Medulla oblongata (tissue), 1 donor: ENCODE data around the gene CCDC69.
"Not testable (repeated sequence)": the region's sequence is repeated elsewhere in the genome, so short reads cannot be mapped to it uniquely, and the experiment has no call there.

Experiments used
- DNase-seq: peaks from one replicate; pipeline ENCODE4 v3.0.0-alpha.2; 2015; ENCODE audit errors: extremely low spot score

Gene CCDC69

DNA sequence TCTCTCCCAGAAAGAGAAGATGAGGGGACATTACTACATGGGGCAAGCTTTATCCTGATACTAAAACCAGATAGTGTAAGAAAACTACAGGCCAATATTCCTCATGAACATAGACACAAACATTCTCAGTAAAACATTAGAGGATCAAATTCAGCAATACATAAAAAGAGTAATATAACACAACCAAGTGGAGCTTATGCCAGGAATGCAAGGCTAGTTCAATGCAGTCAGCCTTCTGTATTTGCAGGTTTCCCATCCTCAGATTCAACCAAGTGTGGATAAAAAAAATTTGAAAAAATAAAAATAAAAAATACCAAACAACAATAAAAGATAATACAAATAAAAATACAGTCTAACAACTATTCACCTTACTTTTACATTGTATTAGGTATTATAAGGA lies 31.3 kb downstream of the CCDC69 start:
- no peak for DNase-seq

DNA sequence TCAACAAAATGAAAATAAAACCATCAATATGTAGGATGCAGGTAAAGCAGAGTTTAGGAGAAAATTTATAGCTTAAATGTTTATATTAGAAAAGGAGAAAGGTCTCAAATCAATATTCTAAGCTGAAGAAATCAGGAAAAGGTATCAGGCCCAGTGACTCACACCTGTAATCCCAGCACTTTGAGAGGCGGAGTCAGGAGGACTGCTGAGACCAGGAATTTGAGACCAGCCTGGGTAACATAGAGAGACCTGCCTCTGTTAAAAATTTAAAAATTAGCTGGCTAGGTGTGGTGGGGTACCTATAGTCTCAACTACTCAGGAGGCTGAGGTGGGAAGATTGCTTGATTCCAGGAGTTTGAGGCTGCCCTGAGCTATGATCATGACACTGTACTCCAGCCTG lies 32.2 kb downstream of the CCDC69 start:
- DNase-seq, result no peak

DNA sequence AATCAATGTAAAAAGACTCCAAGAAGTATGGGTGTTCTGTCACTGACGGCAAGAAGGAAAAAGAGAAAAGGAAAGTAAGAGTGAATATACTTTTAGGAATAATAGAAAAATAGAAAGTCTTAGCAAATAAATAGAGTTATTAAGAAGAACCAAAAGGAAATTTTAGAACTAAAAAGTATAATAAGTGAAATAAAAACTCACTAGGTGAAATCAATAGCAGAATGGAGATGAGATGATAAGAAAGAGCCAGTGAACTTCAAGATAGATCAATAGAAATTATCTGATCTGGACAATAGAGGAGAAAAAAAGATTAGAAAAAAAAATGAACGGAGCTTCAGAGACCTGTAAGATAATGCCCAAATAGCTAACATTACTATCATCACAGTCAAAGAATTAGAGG lies 34.7 kb downstream of the CCDC69 start:
- DNase-seq, result no peak

DNA sequence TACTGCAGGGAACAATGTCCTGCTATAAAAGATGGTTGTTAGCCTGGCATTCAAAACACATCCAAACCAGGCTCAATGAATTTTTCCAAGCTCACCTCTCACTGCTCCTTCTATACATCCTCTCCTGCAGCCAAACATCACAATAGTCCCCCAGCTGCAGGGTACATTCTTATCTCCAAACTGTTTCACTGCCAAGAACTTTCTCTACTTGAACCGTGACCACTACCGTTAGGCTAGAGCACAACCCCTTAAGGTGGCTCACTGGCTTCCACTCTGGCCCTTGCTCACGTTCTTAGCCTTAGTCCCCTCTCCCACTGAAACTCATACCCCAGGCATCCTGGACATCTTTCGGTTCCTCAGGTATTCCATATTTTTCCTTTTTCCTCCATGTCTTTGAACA lies 37.4 kb downstream of the CCDC69 start:
- DNase-seq, result no peak

DNA sequence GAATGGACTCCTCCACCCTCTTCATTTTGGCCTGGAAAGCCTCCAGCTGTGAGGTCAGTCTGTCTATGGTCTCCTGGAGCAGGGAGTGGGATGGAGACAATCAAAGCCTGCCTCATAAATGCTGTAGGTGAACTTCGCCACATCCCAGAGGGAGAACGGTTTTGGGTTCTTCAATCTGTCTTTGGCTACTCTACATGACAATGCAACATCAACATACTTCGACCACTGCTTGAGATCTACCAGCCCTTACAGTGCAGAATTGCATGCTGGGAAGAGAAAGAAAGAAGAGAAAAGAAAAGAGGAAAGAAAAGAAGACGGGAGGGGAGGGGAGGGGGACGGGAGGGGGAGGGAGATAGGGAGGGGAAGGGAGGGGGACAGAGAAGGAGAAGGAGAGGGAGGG lies 37.8 kb downstream of the CCDC69 start:
- no peak for DNase-seq

DNA sequence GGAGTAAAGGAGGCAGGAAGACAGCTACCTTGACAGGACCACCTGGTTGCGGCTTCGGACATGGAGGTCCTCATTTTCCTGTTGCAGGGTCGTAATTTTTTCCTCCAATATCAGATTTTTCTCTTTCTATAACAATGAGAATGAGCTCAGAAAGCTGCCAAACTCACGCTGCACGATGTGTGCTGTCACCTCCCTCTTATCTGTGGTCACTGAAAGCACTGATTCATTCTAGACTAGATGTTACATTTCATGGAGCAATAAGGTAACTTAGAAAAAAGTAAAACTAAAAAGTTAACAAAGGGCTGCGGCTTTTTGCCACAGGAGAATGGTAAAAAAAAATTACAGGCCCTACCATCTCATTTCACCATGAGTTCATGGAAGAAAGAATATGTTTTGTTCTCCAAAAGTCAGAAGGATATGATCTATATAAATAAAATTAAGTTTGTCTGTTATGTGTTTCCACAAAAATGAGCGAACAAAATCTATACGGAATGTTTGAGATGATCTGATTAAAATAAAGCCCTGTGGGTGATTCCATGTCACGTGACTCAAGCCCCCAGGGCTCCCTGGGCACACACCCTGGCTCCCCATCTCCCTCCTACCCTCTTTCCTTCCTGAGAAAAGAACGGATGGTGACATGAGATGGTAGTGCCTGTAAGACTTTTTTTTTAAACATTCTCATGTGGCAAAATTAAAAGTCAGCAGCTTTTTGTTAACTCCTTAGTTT lies 39.4 kb downstream of the CCDC69 start:
- no peak for DNase-seq

DNA sequence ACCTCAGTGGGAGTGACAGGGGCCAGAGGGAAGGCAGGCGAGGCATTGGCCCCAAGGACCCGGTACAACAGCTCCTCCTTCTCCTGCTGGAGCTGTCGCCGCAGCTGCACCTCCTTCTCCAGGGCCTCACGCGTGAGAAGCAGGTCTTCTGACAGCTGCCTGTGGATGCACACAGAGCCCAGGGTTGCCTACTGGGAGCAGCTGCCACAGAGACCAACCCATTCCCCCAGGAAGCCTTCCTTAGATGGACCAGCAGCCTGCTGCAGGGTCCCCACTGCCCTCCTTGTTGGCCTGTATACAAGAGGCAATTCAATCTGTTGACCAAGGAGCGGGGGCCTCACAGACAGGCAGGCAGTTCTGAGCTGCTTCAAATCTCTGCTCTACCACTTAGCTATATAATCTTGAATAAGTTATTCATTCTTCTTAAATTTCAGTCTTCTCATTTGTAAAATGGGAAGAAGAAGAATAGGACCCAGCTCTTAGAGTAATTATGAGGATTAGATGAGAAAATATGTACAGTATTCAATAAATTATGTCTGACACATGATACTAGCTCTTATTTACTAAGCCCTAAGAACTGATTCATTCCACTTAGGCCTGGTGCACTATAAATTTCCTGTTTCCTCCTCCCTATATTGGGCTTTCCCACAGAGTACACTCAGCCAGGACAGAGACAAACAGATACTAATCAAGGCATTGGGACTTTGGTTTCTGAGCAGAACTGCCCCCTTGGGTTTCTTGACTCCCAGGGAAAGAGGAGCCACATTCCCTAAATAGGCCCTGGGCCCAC lies 40.2 kb downstream of the CCDC69 start:
- no peak for DNase-seq

DNA sequence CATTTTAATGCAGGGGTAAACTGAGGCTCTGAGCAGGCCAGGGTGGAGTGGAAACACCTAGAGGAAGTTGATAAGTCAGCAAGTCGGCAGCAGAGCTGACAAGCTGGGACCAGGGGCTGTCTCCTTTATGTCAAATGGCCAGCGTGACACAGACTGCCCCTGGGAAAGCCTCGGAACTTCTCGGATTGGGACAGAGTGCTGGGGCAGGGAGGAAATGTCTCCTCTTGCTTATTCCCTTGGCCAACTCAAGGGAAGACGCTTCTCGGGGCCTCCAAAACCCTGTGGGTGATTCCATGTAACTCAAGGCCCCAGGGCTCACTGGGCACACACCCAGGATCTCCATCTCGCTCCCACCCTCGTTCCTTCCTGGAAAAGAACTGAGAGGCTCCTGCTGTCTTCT lies 40.9 kb downstream of the CCDC69 start:
- DNase-seq, result no peak

DNA sequence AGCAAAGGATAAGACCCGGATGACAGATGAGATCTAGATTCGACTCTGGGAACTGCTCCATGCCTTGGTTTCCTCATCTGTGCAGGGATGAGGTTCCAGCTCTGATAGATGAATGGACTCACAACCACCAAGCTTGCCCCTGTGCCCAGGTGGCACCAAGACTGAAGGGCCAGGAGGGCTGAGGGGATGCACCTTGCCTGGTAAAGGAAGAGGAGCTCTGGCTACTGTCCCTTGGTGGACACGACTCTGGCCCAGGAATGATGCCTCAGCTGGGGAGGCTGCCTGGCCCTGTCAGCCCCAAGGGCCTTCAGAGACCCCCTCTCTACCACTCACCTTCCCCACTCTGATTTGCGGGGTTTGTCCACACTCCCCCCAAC lies 41.4 kb downstream of the CCDC69 start:
- no peak for DNase-seq

DNA sequence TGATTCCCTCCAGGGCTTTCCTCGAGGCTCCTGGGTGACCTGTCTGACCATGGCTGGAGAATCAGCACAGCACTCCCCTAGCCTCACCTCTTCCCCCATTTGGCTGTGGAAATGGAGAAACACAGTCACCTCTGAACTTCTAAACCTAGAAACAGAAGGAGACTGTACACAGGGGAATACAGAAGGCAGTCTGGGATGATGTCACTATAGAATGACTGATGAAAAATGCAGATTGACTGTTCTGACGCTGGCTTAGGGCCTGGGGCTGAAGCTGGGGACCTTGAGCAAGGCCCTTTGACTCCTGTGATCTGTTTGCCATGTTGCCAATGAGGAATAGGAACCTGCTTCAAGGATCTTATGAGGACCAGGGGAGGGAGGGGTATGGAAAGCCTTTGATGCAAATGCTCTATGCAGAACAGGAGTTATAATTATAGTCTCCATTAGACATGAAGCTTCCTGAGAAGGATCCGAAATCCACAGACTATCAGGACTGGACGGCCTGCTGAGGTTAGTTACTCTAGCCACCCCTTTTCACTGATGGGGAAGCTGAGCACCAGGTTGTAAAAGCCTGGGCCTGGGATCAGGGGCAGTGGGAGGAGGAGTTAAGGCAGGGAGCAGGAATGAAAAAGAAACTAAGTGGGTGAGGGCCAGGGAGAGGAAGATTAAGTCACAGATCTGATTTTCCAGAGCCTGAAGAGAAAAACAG lies 41.9 kb downstream of the CCDC69 start:
- DNase-seq, result no peak

DNA sequence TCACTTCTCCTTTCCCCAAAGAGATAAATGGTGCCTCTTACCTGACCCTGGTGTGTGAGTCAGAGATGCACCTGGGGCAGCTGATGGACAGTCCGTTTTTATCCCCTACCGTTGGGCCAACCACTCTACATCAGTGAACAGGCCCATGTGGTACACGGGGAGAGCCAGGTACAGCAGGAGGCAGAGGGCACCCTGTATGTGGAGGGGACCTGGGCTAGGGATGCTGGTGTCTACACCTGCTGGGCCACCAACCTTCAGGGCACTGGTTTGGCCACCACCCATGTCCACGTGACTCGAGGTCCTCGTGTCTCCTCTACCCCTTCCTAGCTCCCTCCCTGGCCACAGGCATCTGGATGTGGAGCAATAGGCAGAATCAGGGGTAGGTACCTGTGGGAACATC lies 43.6 kb downstream of the CCDC69 start:
- DNase-seq, result no peak

DNA sequence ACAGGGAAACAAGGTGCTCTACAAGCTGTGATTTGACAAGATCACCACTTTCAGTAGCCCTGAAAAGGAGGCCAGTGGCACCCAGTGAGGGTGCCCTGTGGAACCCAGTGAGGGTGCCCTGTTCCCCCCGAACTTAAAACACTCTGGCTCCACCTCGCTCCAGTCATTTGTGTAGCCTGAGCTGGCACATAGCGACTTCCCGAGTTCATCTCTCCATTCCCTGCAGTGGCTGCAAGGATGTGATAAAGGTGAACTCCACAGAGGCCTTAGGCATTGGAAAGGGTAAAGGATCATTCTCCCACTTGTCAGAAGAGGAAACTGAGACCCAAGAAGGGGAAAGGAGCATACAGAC lies 44.4 kb downstream of the CCDC69 start:
- no peak for DNase-seq

DNA sequence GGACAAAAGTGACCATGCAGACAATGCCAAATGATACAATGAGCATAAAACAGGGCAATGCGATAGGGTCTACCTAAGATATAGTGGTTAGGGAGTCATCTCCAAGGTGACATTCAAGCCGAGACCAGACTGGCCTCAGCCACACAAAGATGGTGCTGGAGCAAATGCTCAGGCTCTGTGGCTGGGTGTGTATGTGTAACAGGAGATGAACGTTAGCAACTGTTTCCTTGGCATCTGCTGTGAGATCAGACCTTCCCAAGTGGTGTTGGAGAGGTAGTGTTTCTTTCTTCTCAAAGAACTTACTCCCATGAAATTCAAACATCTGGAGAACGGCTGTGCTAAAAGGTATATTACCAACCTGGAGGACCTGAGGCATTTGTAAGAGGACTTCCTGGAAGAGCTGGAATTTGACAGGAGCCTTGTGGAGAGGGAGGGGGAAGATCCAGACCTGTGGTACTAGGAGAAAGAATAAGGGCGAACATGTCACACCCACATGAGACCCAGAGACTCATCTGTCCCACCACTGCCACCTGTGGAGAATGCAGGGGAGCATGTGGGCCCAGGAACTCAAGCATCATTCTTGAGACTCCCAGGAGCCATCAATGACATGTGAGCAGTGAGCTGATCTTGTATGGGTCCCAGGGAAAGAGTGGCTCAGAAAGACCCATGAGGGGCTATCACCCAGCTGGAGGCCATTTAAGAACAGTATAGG lies 45.0 kb downstream of the CCDC69 start:
- DNase-seq, result no peak

DNA sequence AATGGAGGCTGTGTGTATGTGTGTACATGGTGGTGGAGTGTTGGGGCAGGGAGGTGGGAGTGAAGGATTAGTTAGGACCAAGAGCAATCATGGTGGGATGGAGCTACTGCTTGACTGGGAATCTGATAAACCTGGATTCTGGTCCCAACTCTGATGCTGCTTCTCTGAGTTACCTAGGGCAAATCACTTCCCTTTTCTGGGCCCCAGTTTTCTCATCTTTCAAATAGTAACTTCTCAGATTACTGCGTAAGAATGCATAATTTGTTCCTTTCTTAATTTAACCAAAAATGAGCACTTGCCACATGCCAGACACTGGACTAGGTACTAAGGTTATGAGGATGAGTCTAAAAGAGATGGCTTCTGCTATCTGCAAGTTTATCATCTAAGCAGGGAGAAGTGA lies 45.5 kb downstream of the CCDC69 start:
- DNase-seq, result no peak

DNA sequence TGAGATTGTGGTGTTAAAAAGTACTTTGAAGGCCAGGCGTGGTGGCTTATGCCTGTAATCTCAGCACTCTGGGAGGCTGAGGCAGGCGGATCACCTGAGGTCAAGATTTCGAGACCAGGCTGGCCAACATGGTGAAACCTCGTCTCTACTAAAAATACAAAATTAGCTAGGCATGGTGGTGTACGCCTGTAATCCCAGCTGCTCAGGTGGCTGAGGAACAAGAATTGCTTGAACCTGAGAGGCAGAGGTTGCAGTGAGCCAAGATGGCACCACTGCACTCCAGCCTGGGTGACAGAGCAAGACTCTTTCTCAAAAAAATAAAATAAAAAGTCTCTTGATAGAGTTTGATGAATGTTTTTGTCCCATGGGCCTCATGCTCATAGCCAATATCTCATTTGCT lies 47.6 kb downstream of the CCDC69 start:
- DNase-seq, result not testable (repeated sequence)

DNA sequence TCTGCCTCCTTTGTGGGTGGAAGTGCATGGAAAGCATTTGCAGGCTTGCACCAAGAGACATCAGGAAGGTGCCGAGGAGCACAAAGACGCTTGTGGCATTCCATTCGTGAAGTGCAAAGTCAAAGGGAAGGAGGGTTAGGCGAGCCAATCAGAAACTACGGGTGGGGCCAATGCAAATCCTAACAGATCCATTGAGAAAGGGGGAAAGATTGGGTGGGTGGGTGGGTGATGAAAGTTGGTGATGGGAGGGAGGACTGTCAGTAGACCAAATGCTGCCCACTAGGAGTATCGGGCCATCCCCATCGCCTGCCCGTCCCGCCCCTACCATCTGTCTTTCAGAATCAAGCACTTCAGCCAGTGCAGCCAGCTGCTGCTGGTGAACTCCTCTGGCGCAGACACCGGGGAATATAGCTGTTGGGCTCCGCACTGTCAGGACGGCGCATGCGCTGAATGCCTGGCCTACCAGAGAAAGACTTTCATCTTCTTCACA lies 49.2 kb downstream of the CCDC69 start:
- no peak for DNase-seq

DNA sequence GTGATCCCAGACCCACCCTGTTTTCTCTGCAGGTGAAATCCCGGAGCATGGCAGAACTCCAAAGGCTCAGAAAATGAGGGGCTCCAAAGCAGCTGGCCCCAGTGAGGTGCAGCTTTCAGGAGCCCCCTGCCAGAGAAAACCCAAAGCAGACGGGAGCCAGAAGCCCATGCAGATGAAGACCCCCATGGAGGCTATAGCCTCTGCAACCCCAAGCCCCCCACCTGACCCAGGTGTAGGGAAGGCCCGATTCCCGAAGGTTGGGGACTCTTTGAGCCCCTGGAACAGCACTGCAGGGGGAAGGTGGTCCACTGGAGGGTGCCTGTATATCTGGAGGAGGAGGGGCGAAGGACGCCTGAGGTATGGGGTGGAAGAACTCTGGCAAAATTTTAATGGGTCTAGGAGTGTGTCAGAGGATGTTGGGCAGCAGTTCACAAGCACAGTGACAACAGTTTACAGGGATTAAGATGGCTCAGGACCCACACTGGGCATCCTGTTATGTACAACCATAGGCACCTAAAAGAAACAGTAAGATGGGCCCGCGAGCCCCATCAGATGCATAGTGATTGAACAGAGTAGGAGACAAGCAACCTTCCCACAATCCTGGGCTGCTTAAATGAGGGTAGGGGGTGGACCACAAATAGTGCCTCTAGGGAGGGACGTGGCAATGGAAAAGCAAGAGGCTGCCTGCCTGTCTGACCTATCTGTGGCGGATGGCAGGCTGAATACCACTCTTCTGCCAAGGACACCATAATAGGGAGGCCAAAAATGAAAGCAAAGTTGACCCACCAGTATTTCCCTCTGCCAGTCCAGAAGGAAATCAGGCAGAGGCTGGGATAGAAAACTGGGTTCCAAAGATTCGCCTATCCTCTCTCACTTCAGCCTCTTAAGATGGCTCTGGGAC lies 49.9 kb downstream of the CCDC69 start:
- DNase-seq, result no peak

DNA sequence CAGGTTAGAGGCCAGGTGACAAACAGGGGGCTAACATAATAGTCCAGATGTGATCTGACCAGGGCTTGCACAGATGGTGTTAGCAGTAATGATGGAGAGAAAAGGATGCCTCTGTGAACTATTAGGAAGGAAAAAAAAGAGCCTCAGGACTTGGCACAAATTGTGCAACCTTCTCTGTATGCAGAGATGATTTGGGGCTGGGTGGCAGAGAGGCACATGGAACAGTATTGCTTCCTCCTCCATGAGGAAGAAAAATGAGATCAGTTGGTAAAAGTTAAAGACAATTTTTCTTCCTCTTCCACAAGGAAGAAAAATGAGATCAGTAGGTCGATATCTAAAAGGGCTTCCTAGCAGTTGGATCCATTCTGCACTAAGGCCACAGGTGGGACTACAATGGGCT lies 52.4 kb downstream of the CCDC69 start:
- DNase-seq, result no peak

DNA sequence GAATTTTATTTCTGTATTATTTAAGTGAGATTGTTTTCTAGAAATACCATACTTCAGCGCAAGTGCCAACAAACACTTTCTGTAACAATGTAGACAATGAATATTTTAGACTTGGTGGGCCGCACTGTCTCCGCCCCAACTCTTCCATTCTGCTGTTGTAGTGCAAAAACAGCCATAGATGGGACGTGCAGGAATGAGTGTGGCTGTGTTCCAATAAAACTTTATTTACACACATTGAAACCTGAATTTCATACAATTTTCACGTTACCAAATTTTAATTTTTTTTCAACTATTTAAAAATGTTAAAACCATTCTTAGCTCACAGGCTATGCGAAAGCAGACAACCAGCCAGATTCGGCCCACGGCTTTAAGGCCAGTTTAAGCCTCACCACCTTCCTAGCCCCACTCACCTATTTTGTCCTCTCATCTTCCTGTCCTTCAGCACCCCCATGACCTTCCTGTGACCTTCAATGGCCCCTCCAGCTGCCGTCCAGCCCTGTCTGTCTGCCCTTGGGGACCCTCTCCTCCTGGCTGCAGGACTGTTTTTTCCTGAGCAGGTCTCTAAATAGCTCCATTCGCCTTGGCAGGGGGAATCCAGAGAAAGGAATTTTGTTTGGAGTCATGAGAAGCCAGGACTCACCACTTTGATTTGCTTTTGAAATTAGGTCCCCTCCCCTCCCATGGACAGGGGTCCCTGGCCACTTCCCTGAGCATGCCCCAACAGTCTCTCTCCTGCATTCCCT lies 55.1 kb downstream of the CCDC69 start:
- DNase-seq, result no peak

DNA sequence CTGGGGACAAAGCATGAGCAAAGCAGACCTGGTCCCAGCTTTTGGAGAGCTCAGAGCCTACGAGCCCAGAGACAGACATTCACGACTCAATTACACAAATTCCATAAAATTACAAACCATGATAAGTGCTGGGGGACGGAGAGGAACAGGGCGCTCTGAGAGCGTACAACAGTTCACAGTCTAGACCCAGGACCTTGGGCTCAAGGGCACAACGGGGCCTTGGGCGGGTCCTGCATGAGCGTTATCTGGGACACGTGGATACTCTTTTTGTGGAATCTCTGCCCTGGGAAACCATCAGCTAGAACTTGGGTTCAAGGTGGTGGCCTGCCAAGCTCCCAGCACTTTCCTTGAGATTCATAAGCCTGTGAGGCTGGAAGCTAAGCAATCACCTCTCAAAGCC lies 56.9 kb downstream of the CCDC69 start:
- no peak for DNase-seq
